GM21825 (cell line): ENCODE measurements around the gene AP5Z1.

Source experiments
- ATAC-seq: cut with Tn5 transposase; IDR thresholded peaks from one replicate; pipeline ENCODE4 v1.9.1; 2021; ENCODE audit warnings: mild to moderate bottlenecking, moderate library complexity; ENCODE audit not compliant: unreplicated experiment

AP5Z1 gene

DNA sequence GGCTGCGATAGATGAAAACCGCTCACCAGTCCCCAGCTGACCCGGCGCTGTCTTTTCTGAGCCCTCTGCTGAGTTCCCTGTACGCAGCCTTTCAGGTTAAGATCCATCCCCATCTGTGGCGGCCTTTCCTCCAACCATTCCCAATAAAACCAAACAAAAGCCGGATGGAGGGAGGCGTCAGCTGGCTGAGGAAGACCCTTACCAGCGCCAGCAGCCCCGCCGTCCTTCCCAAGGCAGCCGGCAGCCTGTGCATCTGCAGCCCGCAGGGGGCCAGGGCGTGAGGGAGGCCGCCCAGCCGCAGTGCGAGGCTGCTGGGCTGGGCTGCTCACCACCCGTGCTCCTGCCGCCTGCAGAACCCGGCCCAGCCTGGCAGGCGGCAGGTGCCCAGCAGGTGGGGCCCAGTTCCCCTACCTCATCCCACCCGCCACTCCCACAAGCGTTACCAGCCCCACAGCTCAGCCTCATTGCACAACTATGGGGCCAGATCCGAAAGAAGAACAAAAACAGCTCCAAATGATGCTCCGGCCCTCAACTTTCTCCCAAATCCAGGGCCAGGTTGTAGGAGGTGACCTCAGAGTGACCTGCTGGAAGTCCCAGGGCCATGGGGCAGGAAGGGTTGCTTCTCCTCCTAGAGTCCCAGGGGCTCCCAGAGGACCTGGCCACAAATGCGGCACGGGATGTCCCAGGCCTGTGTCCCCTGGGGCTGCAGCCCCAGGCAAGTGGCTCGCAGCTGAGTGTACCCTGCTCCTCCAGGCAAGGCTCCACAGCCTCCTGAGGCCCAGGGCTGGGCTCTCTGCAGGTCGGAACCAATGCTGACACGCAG, 62.6 kb downstream of the AP5Z1 start:
- ATAC-seq, result no peak

GRCh38 chr7:4838626-4839334, 63.4 kb downstream of the AP5Z1 start:
- no peak for ATAC-seq

DNA sequence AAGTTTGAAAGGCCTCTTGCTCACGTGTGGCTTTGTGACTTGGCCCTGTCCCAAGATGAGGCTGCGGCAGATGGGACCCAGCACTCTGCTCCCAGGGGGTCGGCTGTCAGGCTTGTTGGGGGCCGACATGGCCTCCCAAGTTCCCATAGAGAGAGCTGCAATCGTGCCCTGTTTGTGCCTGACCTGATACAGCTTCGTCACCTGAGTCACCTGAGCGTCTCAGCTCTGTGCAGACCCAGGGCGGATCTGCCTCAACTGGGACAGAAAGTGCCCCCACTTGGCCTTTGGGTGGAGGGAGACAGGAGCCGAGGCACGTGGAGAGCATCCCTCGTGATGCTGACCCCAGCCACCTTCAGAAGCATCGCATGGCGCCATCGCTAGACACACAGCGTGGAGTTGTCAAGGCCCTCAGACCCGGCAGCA, 64.7 kb downstream of the AP5Z1 start:
- ATAC-seq, result no peak
